ENCODE measurements around the gene ZNF883.
"Not testable (repeated sequence)": the region's sequence is repeated elsewhere in the genome, so short reads cannot be mapped to it uniquely, and the experiment has no call there.

ZNF883 gene

DNA sequence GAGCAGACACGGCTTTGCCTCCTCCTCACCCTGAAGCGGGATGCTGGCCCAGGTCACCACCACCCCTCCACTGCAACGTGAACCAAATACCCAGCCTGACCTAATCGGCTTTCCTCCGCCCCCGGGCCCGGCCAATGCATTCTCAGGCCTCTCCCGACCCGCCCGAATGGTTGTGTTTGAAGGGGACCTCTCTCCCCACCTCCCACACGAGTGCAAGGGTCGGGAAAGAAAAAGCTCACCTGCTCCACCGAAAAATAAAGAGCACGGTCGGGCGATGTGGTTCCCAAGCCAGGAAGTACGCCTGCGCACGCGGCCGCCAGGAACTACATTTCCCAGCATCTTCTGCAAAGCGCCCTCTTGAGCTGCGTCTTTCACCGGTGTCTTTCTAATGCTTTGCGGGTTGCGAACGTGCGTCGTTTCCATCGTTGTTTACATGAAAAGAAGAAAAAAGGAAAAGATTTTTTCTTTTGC is at the start of gene ZNF883:
ZNF883 (minus strand) TSS at position 282 of the 471 bp plus-strand sequence.
- peak; percentile 33 for DNase-seq (ENCODE audit: low read depth)

GRCh38 chr9:113061072-113061850 is 49.3 kb upstream of the ZNF883 start:
- DNase-seq (ENCODE audit: low read depth): not testable (repeated sequence)

- peak; percentile 4 for DNase-seq (ENCODE audit: low read depth)
Observed at GRCh38 chr9:113059581-113060284, 47.7 kb upstream of the ZNF883 start.

DNA sequence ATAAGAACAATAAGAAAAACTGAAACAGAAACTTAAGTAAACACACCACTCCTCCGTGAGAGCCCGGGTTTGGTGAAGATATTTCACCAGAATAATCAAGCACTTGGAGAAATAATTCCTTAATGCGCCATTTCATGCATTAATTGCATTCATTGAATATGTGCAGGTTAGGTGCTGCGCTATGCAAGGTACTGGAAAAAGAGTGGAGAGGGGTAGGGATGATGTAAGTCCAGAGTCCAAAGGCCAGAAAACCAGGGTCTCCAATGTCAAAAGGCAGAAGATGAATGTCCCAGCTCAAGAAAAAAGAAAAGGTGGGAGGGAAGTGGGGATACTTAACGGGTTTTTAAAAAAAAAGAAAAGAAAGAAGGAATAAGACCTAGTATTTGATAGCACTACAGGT is 45.2 kb upstream of the ZNF883 start:
- DNase-seq (ENCODE audit: low read depth): no peak

DNA sequence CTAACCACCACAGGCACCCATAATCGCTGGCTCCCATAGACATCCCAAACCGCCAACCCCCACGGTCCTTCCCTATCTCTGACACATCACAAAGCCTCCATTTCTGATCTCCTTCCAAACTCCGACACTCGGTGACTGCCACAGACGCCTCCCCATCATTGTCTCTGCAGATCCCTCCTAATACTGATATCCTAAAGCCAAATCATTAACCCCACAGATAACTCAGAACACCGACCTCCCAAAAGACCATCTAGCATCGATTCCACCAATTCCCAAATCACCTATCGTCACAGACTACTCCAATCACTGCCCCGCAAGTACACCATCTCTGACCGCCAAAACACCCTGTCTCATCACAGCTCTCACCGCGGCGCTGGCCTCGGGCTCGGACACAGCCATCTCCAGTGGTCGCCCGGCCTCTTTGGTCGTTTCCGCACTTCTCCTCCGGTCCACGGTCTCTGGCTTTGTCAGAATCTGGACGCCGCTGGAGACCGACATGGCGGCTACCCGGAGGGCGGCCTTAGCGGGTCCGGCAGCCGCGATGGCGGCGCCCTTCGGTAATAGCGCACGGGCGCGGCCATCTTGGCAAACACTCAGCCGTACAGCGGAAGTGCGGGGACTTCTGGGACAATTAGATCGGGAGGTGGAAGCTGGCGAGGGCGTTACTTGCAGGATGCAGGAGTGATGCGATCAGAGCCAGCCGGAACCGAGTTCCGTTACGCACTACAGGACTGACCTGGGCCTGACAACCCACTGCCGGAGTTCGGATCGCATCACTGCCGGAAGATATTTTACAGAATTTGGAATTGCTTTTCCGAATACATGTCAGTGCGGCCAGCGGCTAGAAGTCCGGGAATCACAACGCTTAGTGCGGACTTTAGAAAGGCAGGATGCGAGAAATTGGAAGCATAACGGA is 44.5 kb upstream of the ZNF883 start, which contains the start of gene ZFP37:
ZFP37 (minus strand) TSS at position 534 of the 916 bp plus-strand sequence; CDS start at position 498, 36 bp downstream.
- DNase-seq (ENCODE audit: low read depth): peak; percentile 94

GRCh38 chr9:113042884-113043657 is 31.1 kb upstream of the ZNF883 start:
- peak; percentile 4 for DNase-seq (ENCODE audit: low read depth)

GRCh38 chr9:113026200-113026599 is 14.2 kb upstream of the ZNF883 start:
- peak; percentile 8 for DNase-seq (ENCODE audit: low read depth)

DNA sequence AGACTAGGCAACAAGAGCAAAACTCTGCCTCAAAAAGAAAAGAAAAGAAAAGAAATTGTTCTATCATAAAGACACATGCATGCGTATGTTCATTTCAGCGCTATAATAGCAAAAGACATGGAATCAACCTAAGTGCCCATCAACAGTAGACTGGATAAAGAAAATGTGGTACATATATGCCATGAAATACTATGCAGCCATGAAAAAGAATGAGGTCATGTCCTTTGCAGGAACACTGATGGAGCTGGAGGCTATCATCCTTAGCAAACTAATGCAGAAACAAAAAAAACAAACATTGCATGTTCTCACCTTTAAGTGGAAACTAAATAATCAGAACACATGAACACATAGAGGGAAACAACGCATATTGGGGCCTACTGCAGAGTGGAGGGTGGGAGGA is 6.3 kb upstream of the ZNF883 start:
- no peak for DNase-seq (ENCODE audit: low read depth)

- no peak for DNase-seq (ENCODE audit: low read depth)
Observed at GRCh38 chr9:113012492-113012891, 500 bp upstream of the ZNF883 start.

- no peak for DNase-seq (ENCODE audit: low read depth)
Observed at GRCh38 chr9:113005777-113006176, 6.2 kb downstream of the ZNF883 start.

DNA sequence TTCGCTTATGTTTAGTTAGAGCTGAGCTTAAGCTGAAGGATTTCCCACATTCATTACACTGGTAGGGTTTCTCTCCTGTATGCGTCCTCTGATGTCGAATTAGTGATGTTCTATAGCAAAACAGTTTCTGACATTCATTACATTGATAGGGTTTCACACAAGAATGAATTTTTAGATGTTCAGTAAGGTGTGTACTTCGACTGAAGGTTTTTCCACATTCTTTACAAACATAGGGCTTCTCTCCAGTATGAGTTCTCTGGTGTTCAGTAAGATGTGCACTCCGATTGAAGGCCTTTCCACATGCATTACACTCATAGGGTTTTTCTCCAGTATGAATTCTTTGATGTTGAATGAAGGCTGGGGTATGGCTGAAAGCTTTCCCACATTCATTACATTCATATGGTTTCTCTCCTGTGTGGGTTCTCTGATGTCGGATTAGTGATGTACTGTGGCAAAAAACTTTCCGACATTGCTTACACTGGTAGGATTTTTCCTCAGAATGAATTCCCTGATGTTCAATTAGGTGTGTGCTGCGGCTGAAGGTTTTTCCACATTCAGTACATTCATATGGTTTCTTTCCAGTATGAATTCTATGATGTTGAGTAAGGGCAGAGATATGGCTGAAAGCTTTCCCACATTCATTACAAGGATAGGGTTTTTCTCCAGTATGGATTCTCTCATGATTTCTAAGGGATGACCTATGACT is 14.6 kb downstream of the ZNF883 start:
- DNase-seq (ENCODE audit: low read depth): no peak

- peak; percentile 24 for DNase-seq (ENCODE audit: low read depth)
Observed at GRCh38 chr9:112971415-112971814, 40.6 kb downstream of the ZNF883 start.

DNA sequence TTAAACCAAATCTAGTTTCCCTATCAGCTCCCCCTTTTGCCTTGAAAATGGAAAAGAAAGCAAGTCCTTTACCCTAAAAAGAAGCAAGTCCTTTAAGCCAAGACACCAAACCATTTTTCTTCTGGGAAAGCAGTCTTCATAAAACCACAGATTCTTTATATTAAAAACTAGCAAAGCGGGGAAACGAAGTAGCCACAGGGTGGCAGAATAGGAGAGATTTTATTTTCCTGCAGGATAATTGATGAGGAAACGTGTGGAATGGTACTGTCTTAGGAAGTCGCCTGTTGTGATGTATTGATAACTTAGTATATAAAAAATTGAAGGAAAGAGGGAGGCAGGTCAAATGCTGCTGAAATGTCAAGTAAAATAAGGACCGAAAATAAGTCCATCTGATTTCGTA is 41.1 kb downstream of the ZNF883 start:
- DNase-seq (ENCODE audit: low read depth): peak; percentile 6

- DNase-seq (ENCODE audit: low read depth): no peak
Observed at GRCh38 chr9:112969730-112970129, 42.3 kb downstream of the ZNF883 start.

DNA sequence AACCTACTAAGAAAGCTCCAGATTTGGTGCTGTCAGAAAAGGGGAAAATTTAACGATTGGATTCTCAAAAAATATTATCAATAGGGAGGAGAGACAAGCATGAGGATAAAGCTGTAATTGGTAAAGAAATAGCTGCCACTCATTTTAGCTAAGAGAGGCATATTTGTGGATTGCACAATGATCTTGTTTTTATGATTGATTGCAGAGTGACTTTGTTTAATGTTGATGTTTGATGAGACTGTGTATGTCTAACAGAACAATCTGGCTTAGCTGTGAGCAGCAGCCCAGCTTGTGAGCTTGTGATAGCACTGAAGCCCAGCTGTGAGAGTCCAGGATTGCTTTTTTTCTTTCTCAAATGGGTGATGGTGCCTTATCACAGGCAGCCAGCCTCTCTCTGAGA is 56.4 kb downstream of the ZNF883 start:
- DNase-seq (ENCODE audit: low read depth): no peak

- DNase-seq (ENCODE audit: low read depth): no peak
Observed at GRCh38 chr9:112945620-112946208, 66.3 kb downstream of the ZNF883 start.

DNA sequence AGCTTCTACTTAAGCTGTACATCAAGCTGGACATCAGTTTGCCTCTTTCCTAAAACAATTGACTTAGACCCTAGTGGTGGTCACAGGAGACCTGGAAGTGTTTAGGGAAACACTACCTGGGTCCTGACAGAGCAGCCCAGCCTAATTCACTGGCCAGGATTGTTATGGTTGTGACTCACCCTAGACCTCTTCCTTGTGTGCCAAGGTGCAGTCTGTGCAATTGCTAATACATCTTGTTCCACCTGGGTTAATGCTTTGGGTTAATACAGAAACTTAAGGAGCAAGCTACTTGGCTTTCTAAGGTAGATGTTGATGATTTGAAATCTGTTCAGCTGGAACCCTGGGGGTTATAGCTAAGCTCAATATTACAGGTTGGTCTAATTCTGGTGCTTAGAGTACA is 72.6 kb downstream of the ZNF883 start:
- no peak for DNase-seq (ENCODE audit: low read depth)

GRCh38 chr9:112933696-112934095 is 78.3 kb downstream of the ZNF883 start:
- DNase-seq (ENCODE audit: low read depth): no peak

DNA sequence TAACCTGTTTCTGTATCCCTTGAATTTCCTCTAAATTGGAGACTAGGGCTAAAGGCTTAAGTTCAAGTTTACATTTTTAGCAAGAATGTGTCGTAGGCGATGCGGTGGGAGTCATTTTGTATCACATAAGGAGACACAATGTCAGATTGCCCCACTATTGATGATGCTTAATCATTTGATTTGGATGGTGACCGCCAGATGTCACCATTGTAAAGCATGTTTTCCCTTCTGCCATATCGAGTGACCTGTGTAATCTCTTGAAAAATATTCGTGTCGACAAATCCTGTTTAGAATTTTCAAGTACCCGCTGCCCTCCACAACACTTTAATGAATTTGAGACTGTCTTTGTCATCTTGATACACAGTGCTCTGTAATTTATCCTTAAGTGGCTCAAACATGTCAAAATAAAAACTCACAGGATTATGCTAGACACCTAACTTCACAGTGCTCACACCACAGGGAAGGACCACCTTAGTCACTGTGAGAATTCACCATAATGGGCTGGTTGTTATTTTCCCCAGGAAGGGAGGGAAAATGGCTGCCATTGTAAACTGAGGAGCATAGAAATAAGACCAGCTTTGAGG is 86.8 kb downstream of the ZNF883 start:
- peak; percentile 30 for DNase-seq (ENCODE audit: low read depth)

DNA sequence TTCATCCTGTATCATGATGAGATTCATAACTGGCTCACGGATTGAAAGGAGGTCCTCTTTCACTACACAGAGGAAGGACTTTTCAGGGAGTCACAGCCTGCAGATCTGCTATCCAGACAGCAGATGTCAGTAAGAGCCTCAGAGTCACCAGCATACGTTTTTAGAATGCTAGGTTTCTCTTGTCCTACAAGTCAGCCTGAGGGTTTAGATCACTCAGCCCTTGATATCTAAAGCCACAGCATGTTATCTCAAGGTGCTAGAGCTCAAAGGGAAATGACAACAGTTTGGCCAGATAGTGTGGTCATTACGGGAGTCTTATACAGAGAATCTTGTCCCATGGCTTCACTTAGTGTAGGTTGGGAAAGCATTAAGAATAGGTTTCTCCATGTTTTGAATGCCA is 90.4 kb downstream of the ZNF883 start:
- peak; percentile 52 for DNase-seq (ENCODE audit: low read depth)

Measured in EH (cell line).